SK-N-MC (cell line): ENCODE data around the gene MEIG1.

Experiments used
- EZH2 ChIP-seq: fragments of 200-600 bp; sonication (generic); IDR thresholded peaks from one replicate; pipeline ENCODE4 v1.6.1; 2017; ENCODE audit warnings: antibody characterized with exemption
- FOXP2 ChIP-seq: optimal IDR thresholded peaks from 2 replicates; pipeline ENCODE3; 2011; ENCODE audit warnings: mild to moderate bottlenecking, moderate library complexity; ENCODE audit not compliant: insufficient read depth; ENCODE audit errors: extremely low read length, control extremely low read depth
- POLR2AphosphoS5 ChIP-seq: IDR thresholded peaks from 2 replicates; pipeline ENCODE4 v1.6.1; 2012; ENCODE audit warnings: mild to moderate bottlenecking, low read depth, low read length, borderline replicate concordance

DNA sequence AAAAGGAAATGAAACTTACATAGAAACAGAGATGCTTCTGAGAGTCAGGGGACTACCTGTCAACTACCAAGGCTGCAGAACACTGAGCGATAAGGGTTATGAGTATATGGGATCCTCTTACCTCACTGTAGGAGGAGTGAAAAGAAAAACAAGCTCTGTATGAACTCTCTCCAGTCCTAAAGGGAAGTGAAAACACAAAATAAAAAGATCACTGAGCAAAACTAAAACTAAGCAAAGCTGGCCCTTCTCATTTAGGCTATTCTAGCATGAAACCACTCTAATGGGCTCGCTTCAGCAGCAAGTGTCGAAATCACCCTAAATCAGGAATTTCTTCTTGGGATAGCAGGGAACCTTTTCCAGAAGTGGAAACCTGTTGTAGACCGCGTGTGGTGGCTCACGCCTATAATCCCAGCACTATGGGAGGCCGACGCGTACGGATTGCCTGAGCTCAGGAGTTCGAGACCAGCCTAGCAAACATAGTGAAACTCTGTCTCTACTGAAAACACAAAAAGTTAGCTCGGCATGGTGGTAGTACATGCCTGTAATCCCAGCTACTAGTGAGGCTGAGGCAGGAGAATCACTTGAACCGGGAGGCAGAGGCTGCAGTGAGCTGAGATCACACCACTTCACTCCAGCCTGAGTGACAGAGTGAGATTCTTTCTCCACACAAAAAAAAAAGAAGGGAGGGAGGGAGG, 32.3 kb upstream of the MEIG1 start:
- no peak for TF ChIP-seq EZH2
- TF ChIP-seq POLR2AphosphoS5, result no peak
- no peak for TF ChIP-seq FOXP2
